H9 (cell line): Measurements from ENCODE around the gene ROR1. TPM values are rescaled to one million over a fixed set of nuclear protein-coding genes. Genes with fewer than 3 reads are reported as not detected.

Experiments
- DNase-seq: peaks from one replicate; pipeline ENCODE4 v3.0.0-alpha.2; 2017
- H2AFZ ChIP-seq: one replicate; pipeline ENCODE4 v1.6.1; 2013; ENCODE audit warnings: mild to moderate bottlenecking, low read length, control low read depth, moderate library complexity
- H2AK5ac ChIP-seq: 2 replicates; pipeline ENCODE4 v1.6.1; 2013; ENCODE audit warnings: low read length, control low read depth, mixed read lengths; ENCODE audit not compliant: insufficient read length
- H2BK120ac ChIP-seq: one replicate; pipeline ENCODE4 v1.6.1; 2013; ENCODE audit warnings: low read depth, mild to moderate bottlenecking, low read length, control low read depth, inconsistent platforms; ENCODE audit not compliant: poor library complexity, severe bottlenecking
- H2BK12ac ChIP-seq: 2 replicates; pipeline ENCODE4 v1.6.1; 2013; ENCODE audit warnings: low read length, control low read depth, mixed read lengths, low read depth; ENCODE audit not compliant: insufficient read length
- H2BK15ac ChIP-seq: 2 replicates; pipeline ENCODE4 v1.6.1; 2013; ENCODE audit warnings: low read depth, low read length, control low read depth
- H2BK20ac ChIP-seq: one replicate; pipeline ENCODE4 v1.6.1; 2013; ENCODE audit warnings: low read depth, mild to moderate bottlenecking, low read length, control low read depth, inconsistent platforms; ENCODE audit not compliant: poor library complexity, severe bottlenecking
- H2BK5ac ChIP-seq: 2 replicates; pipeline ENCODE4 v1.6.1; 2013; ENCODE audit warnings: low read length, control low read depth, mixed read lengths; ENCODE audit not compliant: insufficient read length
- H3K14ac ChIP-seq: 2 replicates; pipeline ENCODE4 v1.6.1; 2013; ENCODE audit warnings: low read length, control low read depth; ENCODE audit not compliant: insufficient read depth
- H3K18ac ChIP-seq: 2 replicates; pipeline ENCODE4 v1.6.1; 2013; ENCODE audit warnings: low read depth, mild to moderate bottlenecking, mixed read lengths, low read length, control low read depth; ENCODE audit not compliant: insufficient read length
- H3K23ac ChIP-seq: 2 replicates; pipeline ENCODE4 v1.6.1; 2013; ENCODE audit warnings: low read length, control low read depth, mixed read lengths, low read depth; ENCODE audit not compliant: insufficient read length
- H3K23me2 ChIP-seq: 2 replicates; pipeline ENCODE4 v1.6.1; 2013; ENCODE audit warnings: low read depth, mild to moderate bottlenecking, mixed read lengths, low read length, control low read depth; ENCODE audit not compliant: insufficient read length, poor library complexity, severe bottlenecking
- H3K27ac ChIP-seq: 2 replicates; pipeline ENCODE4 v1.5.1; 2013; ENCODE audit warnings: low read length, control low read depth, mixed read lengths, low read depth; ENCODE audit not compliant: insufficient read length
- H3K27me3 ChIP-seq: 2 replicates; pipeline ENCODE4 v1.6.1; 2013; ENCODE audit warnings: low read length, control low read depth, inconsistent platforms; ENCODE audit not compliant: insufficient read depth
- H3K4ac ChIP-seq: 2 replicates; pipeline ENCODE4 v1.6.1; 2013; ENCODE audit warnings: low read depth, mild to moderate bottlenecking, control low read depth, inconsistent platforms, low read length, moderate library complexity
- H3K4me1 ChIP-seq: 2 replicates; pipeline ENCODE4 v1.6.1; 2013; ENCODE audit warnings: low read length, control low read depth, inconsistent platforms; ENCODE audit not compliant: insufficient read depth
- H3K4me2 ChIP-seq: 2 replicates; pipeline ENCODE4 v1.6.1; 2013; ENCODE audit warnings: low read length, control low read depth, mixed read lengths; ENCODE audit not compliant: insufficient read length, insufficient read depth
- H3K56ac ChIP-seq: 2 replicates; pipeline ENCODE4 v1.6.1; 2013; ENCODE audit warnings: low read depth, mild to moderate bottlenecking, mixed read lengths, low read length, control low read depth; ENCODE audit not compliant: insufficient read length
- H3K79me1 ChIP-seq: 2 replicates; pipeline ENCODE4 v1.6.1; 2013; ENCODE audit warnings: low read depth, mild to moderate bottlenecking, moderate library complexity, low read length, control low read depth, inconsistent platforms; ENCODE audit not compliant: insufficient read depth, poor library complexity, severe bottlenecking
- H3K79me2 ChIP-seq: 2 replicates; pipeline ENCODE4 v1.6.1; 2013; ENCODE audit warnings: low read length, control low read depth, inconsistent platforms; ENCODE audit not compliant: insufficient read depth
- H3K9ac ChIP-seq: 2 replicates; pipeline ENCODE4 v1.6.1; 2013; ENCODE audit warnings: low read length, control low read depth, mixed read lengths; ENCODE audit not compliant: insufficient read length; ENCODE audit errors: extremely low read depth
- H3K9me3 ChIP-seq: one replicate; pipeline ENCODE4 v1.6.1; 2013; ENCODE audit warnings: low read depth, low read length, inconsistent platforms; ENCODE audit not compliant: control insufficient read depth
- H3T11ph ChIP-seq: one replicate; pipeline ENCODE4 v1.6.1; 2013; ENCODE audit warnings: mild to moderate bottlenecking, low read length, control low read depth, inconsistent platforms
- H4K20me1 ChIP-seq: one replicate; pipeline ENCODE4 v1.6.1; 2013; ENCODE audit not compliant: control insufficient read depth, insufficient read length, insufficient read depth
- H4K5ac ChIP-seq: 2 replicates; pipeline ENCODE4 v1.6.1; 2013; ENCODE audit warnings: low read depth, mild to moderate bottlenecking, mixed read lengths, low read length, control low read depth; ENCODE audit not compliant: insufficient read length
- H4K8ac ChIP-seq: replicated peaks from 2 replicates; pipeline ENCODE4 v1.6.1; 2013; ENCODE audit warnings: low read length, control low read depth, mixed read lengths, low read depth; ENCODE audit not compliant: insufficient read length
- H4K91ac ChIP-seq: 2 replicates; pipeline ENCODE4 v1.6.1; 2013; ENCODE audit warnings: low read depth, mild to moderate bottlenecking, moderate library complexity, mixed read lengths, low read length, control low read depth; ENCODE audit not compliant: insufficient read length
- H3K27ac Mint-ChIP-seq, 3 experiments: 2 replicates in 2 of 3; 3 replicates in 1 of 3; pipeline ENCODE4 v1.8.0; 2020 to 2021; ENCODE audit warnings: mixed read lengths in 3 of 3, mild to moderate bottlenecking in 1 of 3, moderate library complexity in 1 of 3
- H3K27me3 Mint-ChIP-seq: 2 replicates; pipeline ENCODE4 v1.8.0; 2021; ENCODE audit warnings: low read depth, mild to moderate bottlenecking, moderate library complexity, mixed read lengths
- H3K36me3 Mint-ChIP-seq, 3 experiments: 2 replicates in 2 of 3; 3 replicates in 1 of 3; pipeline ENCODE4 v1.8.0; 2020 to 2021; ENCODE audit warnings: low read depth in 3 of 3, mixed read lengths in 3 of 3; ENCODE audit not compliant: insufficient read depth in 1 of 3
- H3K4me1 Mint-ChIP-seq, 2 experiments: 2 replicates each; pipeline ENCODE4 v1.8.0; 2020; ENCODE audit warnings: mixed read lengths in 2 of 2
- H3K4me3 Mint-ChIP-seq, 2 experiments: 2 replicates in 1 of 2; 3 replicates in 1 of 2; pipeline ENCODE4 v1.8.0; 2020 to 2021; ENCODE audit warnings: mild to moderate bottlenecking in 2 of 2, mixed read lengths in 2 of 2, moderate library complexity in 1 of 2
- H3K9me3 Mint-ChIP-seq, 2 experiments: 2 replicates in 1 of 2; 3 replicates in 1 of 2; pipeline ENCODE4 v1.8.0; 2020; ENCODE audit warnings: mild to moderate bottlenecking in 2 of 2, mixed read lengths in 2 of 2, moderate library complexity in 1 of 2
- WGBS: extraction: QIAGEN DNeasy Blood & Tissue Kit; methylation state at CpG from one replicate; pipeline ENCODE4 v1.1.7; 2013; ENCODE audit warnings: missing lambda C conversion rate, low lambda C conversion rate, mixed read lengths; ENCODE audit not compliant: insufficient read length; ENCODE audit errors: extremely low coverage; 5-methylcytosine and 5-hydroxymethylcytosine counted together
- total RNA-seq: library from RNA; stranded (reverse); gene quantifications from 2 replicates; pipeline ENCODE4 v1.2.1, GENCODE V29; 2021
- TF ChIP-seq, protein P1 (sequence below): fragments of 200-600 bp; sonication (generic); conservative IDR thresholded peaks from 3 replicates; pipeline ENCODE4 v1.8.0; 2021; ENCODE audit warnings: antibody characterized with exemption, mild to moderate bottlenecking

ROR1 gene
- total RNA-seq, 1 experiment from 2014 or later: 75.9 TPM

GRCh38 chr1:63772201-63772600, 1.6 kb upstream of the ROR1 start:
- no CpG with 5 or more reads among the region's 3 CpGs for WGBS
- H3K56ac ChIP-seq: no peak overlapping the region
- H3K79me1 ChIP-seq: no peaks in the 10 kb centered on the region
- no peak overlapping the region for H2BK120ac ChIP-seq
- Mint-ChIP-seq H3K27me3 (no peaks in the 10 kb centered on the region), H3K36me3 (peaks cover 0 to 2% (median 2%) of the 10 kb centered on the region in 3 experiments; a peak in 2 of 7 replicates), H3K27ac (peak overlapping the region in 1 of 3 experiments; percentile 72; a peak in 2 of 7 replicates), H3K4me1 (peaks cover 39% of the 10 kb centered on the region in 2 experiments), H3K4me3 (peak overlapping the region in 1 of 2 experiments; percentile 91; a peak in 2 of 5 replicates), H3K9me3 (no peaks in the 10 kb centered on the region; a peak in 1 of 5 replicates)
- H2AK5ac ChIP-seq: no peak overlapping the region
- no peak overlapping the region for H2BK15ac ChIP-seq
- no peak overlapping the region for H3K9ac ChIP-seq
- H2BK12ac ChIP-seq: no peak overlapping the region
- H3K27me3 ChIP-seq: no peaks in the 10 kb centered on the region
- no peaks in the 10 kb centered on the region for H4K20me1 ChIP-seq
- no peak overlapping the region for H3K4me2 ChIP-seq
- H3K9me3 ChIP-seq: no peaks in the 10 kb centered on the region
- H4K91ac ChIP-seq: no peak overlapping the region
- H2BK20ac ChIP-seq: no peak overlapping the region
- DNase-seq: no peak
- peaks cover 5% of the 10 kb centered on the region for H3K4me1 ChIP-seq
- H3K14ac ChIP-seq: no peak overlapping the region
- H3K4ac ChIP-seq: no peak overlapping the region
- no peak overlapping the region for H4K8ac ChIP-seq
- TF ChIP-seq, protein P1, sequence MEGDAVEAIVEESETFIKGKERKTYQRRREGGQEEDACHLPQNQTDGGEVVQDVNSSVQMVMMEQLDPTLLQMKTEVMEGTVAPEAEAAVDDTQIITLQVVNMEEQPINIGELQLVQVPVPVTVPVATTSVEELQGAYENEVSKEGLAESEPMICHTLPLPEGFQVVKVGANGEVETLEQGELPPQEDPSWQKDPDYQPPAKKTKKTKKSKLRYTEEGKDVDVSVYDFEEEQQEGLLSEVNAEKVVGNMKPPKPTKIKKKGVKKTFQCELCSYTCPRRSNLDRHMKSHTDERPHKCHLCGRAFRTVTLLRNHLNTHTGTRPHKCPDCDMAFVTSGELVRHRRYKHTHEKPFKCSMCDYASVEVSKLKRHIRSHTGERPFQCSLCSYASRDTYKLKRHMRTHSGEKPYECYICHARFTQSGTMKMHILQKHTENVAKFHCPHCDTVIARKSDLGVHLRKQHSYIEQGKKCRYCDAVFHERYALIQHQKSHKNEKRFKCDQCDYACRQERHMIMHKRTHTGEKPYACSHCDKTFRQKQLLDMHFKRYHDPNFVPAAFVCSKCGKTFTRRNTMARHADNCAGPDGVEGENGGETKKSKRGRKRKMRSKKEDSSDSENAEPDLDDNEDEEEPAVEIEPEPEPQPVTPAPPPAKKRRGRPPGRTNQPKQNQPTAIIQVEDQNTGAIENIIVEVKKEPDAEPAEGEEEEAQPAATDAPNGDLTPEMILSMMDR: no peak
- H3K18ac ChIP-seq: no peak overlapping the region
- no peak overlapping the region for H3K23ac ChIP-seq
- H2BK5ac ChIP-seq: no peak overlapping the region
- no peak overlapping the region for H3K27ac ChIP-seq
- H3T11ph ChIP-seq: no peak overlapping the region
- H3K79me2 ChIP-seq: peaks cover 9% of the 10 kb centered on the region; the same call in 1 of the 2 replicates
- peaks cover 13% of the 10 kb centered on the region for H3K23me2 ChIP-seq
- H4K5ac ChIP-seq: no peak overlapping the region
- H2AFZ ChIP-seq: no peak overlapping the region
